ENCODE results near the gene RBM4B.

Gene RBM4B

GRCh38 chr11:66717925-66718319 is 40.2 kb upstream of the RBM4B start:
- TF ChIP-seq TAF1 (IDR thresholded peaks at IDR 0.05; ENCODE audit: low read depth) (0 out of 2 replicates have a peak, but pooled peaks have one; percentile 2), USF1 (IDR thresholded peaks at IDR 0.05) (no peak), NFIC (IDR thresholded peaks at IDR 0.05) (no peak)

GRCh38 chr11:66716996-66717395 is 39.3 kb upstream of the RBM4B start:
- TF ChIP-seq CREB1 (IDR thresholded peaks at IDR 0.05; ENCODE audit: low read depth) (no peak), ZBTB7A (IDR thresholded peaks at IDR 0.05; ENCODE audit: low read depth) (no peak), YY1 (IDR thresholded peaks at IDR 0.05; ENCODE audit: low read depth) (no peak), TCF12 (IDR thresholded peaks at IDR 0.05; ENCODE audit: low read depth) (no peak)

GRCh38 chr11:66715346-66716085 is 37.8 kb upstream of the RBM4B start:
- no peak for TF ChIP-seq USF1 (IDR thresholded peaks at IDR 0.05)
- TF ChIP-seq EP300 (IDR thresholded peaks at IDR 0.05; ENCODE audit: borderline replicate concordance): no peak
- no peak for TF ChIP-seq YY1 (IDR thresholded peaks at IDR 0.05; ENCODE audit: low read depth)
- no peak for TF ChIP-seq EGR1 (IDR thresholded peaks at IDR 0.05)
- TF ChIP-seq REST (IDR thresholded peaks at IDR 0.05; ENCODE audit: low read depth): no peak
- no peak for TF ChIP-seq MAX (IDR thresholded peaks at IDR 0.05)
- TF ChIP-seq TAF1 (IDR thresholded peaks at IDR 0.05; ENCODE audit: low read depth): no peak
- no peak for TF ChIP-seq FOXM1 (IDR thresholded peaks at IDR 0.05; ENCODE audit: borderline replicate concordance, low read depth)
- TF ChIP-seq CREB1 (IDR thresholded peaks at IDR 0.05; ENCODE audit: low read depth): no peak
- no peak for TF ChIP-seq CEBPB (IDR thresholded peaks at IDR 0.05)
- no peak for TF ChIP-seq NFIC (IDR thresholded peaks at IDR 0.05)
- no peak for TF ChIP-seq RAD21 (IDR thresholded peaks at IDR 0.05; ENCODE audit: low read depth)
- TF ChIP-seq ZBTB7A (IDR thresholded peaks at IDR 0.05; ENCODE audit: low read depth): no peak
- TF ChIP-seq TEAD4 (IDR thresholded peaks at IDR 0.05): no peak
- TF ChIP-seq TCF12 (IDR thresholded peaks at IDR 0.05; ENCODE audit: low read depth): no peak

GRCh38 chr11:66713746-66714480 is 36.2 kb upstream of the RBM4B start:
- TF ChIP-seq CEBPB (IDR thresholded peaks at IDR 0.05) (no peak), YY1 (IDR thresholded peaks at IDR 0.05; ENCODE audit: low read depth) (no peak)

- TF ChIP-seq RAD21 (IDR thresholded peaks at IDR 0.05; ENCODE audit: low read depth): no peak
- TF ChIP-seq YY1 (IDR thresholded peaks at IDR 0.05; ENCODE audit: low read depth): no peak
- no peak for TF ChIP-seq REST (IDR thresholded peaks at IDR 0.05; ENCODE audit: low read depth)
- no peak for TF ChIP-seq EP300 (IDR thresholded peaks at IDR 0.05; ENCODE audit: borderline replicate concordance)
- TF ChIP-seq ZBTB7A (IDR thresholded peaks at IDR 0.05; ENCODE audit: low read depth): no peak
- no peak for TF ChIP-seq TEAD4 (IDR thresholded peaks at IDR 0.05)
- TF ChIP-seq TCF12 (IDR thresholded peaks at IDR 0.05; ENCODE audit: low read depth): no peak
- no peak for TF ChIP-seq NFIC (IDR thresholded peaks at IDR 0.05)
- TF ChIP-seq CREB1 (IDR thresholded peaks at IDR 0.05; ENCODE audit: low read depth): no peak
- TF ChIP-seq FOXM1 (IDR thresholded peaks at IDR 0.05; ENCODE audit: borderline replicate concordance, low read depth): no peak
- no peak for TF ChIP-seq CEBPB (IDR thresholded peaks at IDR 0.05)
- no peak for TF ChIP-seq MAX (IDR thresholded peaks at IDR 0.05)
- TF ChIP-seq EGR1 (IDR thresholded peaks at IDR 0.05): no peak
- no peak for TF ChIP-seq TAF1 (IDR thresholded peaks at IDR 0.05; ENCODE audit: low read depth)
- no peak for TF ChIP-seq USF1 (IDR thresholded peaks at IDR 0.05)
Observed at GRCh38 chr11:66710384-66710930, 32.8 kb upstream of the RBM4B start.

All from Ishikawa (cell line).